ENCODE data around the gene EPB42.
"Not testable (repeated sequence)": the region's sequence is repeated elsewhere in the genome, so short reads cannot be mapped to it uniquely, and the experiment has no call there.

EPB42 gene

DNA sequence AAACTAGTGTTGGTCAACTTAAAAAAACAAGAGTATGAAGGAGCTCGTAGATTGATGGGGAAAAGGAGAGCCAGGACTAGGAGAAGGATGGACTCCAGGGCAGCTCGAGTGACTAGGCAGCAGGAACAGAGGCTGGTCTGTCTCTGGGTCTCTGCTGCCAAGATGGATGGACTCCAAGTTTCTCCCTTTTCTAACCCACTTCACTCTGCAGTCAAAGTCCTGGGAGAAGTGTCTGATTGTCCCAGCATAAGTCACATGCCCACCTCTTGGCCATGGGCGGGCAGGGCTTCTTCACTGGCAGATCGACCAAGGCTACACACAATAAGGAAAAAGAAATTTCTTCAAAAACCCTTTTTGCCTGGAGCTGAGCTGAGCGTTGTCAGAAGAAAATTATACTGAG, 9.2 kb upstream of the EPB42 start:
- no peak for DNase-seq (ENCODE audit: extremely low read depth, low read depth)
- TF ChIP-seq, protein P1, sequence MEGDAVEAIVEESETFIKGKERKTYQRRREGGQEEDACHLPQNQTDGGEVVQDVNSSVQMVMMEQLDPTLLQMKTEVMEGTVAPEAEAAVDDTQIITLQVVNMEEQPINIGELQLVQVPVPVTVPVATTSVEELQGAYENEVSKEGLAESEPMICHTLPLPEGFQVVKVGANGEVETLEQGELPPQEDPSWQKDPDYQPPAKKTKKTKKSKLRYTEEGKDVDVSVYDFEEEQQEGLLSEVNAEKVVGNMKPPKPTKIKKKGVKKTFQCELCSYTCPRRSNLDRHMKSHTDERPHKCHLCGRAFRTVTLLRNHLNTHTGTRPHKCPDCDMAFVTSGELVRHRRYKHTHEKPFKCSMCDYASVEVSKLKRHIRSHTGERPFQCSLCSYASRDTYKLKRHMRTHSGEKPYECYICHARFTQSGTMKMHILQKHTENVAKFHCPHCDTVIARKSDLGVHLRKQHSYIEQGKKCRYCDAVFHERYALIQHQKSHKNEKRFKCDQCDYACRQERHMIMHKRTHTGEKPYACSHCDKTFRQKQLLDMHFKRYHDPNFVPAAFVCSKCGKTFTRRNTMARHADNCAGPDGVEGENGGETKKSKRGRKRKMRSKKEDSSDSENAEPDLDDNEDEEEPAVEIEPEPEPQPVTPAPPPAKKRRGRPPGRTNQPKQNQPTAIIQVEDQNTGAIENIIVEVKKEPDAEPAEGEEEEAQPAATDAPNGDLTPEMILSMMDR (IDR thresholded peaks at IDR 0.05; ENCODE audit: low read depth, low read length) = no peak

DNA sequence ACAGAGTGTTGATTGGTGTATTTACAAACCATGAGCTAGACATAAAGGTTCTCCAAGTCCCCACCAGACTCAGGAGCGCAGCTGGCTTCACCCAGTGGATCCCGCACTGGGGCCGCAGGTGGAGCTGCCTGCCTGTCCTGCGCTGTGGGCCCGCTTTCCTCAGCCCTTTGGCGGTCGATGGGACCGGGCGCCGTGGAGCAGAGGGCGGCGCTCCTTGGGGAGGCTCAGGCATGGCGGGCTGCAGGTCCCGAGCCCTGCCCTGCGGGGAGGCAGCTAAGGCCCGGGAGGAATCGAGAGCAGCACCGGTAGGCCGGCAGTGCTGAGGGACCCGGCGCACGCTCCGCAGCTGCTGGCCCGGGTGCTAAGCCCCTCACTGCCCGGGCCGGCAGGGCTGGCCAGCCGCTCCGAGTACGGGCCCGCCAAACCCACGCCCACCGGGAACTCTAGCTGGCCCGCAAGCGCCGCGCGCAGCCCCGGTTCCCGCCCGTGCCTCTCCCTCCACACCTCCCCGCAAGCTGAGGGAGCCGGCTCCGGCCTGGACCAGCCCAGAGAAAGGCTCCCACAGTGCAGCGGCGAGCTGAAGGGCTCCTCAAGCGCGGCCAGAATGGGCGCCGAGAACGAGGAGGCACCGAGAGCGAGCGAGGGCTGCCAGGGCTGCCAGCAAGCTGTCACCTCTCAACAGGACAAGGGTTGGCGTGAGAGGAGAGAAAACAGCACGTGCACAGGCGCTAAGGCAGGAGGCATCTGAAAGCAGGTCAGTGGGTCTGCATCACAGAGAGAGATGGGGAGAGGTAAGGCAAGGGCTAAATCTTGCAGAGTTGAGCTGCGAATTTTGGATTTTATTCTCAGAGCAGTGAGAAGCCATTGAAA, 5.9 kb upstream of the EPB42 start:
- TF ChIP-seq, protein P1 (IDR thresholded peaks at IDR 0.05; ENCODE audit: low read depth, low read length) = no peak

DNA sequence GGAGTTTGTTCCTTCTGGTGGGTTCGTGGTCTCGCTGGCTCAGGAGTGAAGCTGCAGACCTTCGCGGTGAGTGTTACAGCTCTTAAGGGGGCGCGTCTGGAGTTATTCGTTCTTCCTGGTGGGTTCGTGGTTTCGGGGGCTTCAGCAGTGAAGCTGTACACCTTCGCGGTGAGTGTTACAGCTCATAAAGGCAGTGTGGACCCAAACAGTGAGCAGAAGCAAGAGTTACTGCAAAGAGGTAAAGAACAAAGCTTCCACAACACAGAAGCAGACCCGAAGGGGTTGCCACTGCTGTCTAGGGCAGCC, 5.1 kb upstream of the EPB42 start:
- DNase-seq (ENCODE audit: extremely low read depth, low read depth) = not testable (repeated sequence)

More for the DNA sequence above, 5.9 kb upstream of the EPB42 start:
- no peak for DNase-seq (ENCODE audit: extremely low read depth, low read depth)

DNA sequence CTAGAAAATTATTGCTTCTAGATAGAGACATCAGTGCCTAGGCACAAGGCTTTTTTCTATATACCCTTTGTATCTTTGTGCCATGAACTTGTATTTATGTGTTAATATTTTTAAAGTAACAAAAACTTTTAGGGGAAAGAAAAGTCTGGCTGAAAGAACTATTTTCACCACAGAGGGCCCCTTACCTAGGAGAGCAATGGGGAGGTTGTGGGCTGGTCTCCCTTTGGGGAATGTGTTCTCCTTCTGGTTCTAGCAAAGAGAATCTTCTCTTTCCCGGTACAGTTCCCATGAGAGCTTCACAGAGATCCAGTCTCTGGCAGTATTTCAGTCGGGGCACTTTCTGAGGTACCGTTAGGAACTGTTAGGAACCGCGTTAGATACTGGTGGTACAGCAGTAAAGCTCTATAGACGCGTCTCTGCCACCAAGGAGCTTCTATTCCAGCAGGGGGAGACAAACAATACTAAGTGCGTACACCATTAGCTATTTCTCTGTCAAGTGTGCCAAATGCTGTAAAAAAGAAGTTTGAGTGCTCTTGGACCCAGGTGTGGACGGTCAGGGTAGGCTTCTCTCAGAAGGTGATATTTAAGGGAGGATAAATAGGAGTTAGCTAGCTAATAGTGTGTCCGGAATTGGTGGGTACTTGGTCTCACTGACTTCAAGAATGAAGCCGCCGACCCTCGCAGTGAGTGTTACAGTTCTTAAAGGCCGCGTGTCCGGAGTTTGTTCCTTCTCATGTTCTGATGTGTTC, 4.6 kb upstream of the EPB42 start:
- DNase-seq (ENCODE audit: extremely low read depth, low read depth) = no peak
- TF ChIP-seq, protein P1 (IDR thresholded peaks at IDR 0.05; ENCODE audit: low read depth, low read length) = peak; percentile 84

DNA sequence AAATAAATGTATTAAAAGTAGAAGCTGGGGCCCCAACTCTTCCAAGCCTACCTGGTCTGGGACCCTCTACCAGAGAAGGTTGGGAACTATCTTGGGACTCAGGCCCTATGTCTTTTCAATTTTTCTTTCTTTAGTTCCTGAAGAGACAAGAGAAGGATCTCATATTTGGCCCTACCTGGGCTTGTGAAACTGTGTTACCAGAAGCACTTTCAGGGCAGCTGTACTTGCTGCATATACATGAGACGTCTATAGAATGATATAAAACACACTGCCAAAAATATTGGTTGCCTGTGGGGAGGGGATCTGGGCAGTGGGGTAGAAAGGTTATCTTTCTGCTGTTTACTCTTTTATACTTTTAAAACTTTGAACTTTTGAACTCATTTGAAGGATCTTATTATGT, 604 bp upstream of the EPB42 start:
- TF ChIP-seq, protein P1 (IDR thresholded peaks at IDR 0.05; ENCODE audit: low read depth, low read length) = no peak
- DNase-seq (ENCODE audit: extremely low read depth, low read depth) = no peak

DNA sequence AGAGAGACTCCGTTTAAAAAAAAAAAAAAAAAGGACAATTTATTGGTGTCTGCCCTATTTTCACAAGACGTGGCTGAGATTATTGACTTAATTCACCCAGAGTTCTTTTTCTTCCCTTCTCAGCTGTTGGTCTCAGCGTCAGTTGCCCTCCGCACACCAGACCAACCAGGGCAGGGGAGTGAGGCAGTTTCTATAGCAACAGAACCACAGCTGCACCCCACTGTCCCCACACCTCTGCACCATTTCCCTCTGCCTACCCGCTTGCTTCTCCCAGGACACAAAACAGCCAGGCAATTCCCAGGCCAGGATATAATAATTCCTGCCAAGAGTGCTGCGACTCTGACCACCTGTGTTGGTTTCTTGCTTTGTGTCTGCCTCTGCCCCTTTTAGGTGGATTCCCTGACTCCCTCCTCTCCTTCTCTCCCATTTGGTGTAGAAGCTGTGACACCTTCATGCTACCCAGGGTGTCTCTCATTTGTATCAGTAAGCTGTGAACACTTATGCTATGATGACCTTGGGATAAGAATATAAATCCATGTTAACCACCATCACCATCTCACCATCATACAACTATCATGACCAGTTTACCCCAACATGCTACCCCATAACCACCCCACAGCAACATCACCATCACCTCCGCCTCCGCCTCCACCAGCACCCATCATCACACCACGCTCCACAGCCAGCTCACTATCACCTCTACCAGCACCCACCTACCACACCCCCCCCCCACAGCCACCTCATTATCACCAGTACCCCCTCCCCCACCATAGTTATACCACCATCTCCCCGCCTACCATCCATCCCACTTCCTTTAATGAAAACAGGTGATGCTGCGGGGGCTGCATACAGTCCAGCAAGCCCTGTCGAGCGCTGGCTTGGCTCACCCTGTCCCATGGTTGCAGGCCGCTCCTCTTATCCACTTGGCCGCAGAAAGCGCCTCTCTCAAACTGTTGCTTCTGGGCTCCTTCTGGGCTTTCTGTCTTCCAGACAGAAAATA, 589 bp downstream of the EPB42 start:
- DNase-seq (ENCODE audit: extremely low read depth, low read depth) = no peak

More for the DNA sequence above, 589 bp downstream of the EPB42 start:
- TF ChIP-seq, protein P1 (IDR thresholded peaks at IDR 0.05; ENCODE audit: low read depth, low read length) = no peak

Data from AG09319 (cell line).